Measurements from ENCODE around the gene PPM1A.

PPM1A gene

GRCh38 chr14:60240139-60240856 is 8.7 kb upstream of the PPM1A start:
- H3K4me3 ChIP-seq (ENCODE audit: low read depth, low read length) = no peak overlapping the region
- no peak for TF ChIP-seq MAX (IDR thresholded peaks at IDR 0.05; ENCODE audit: low read depth, low read length)
- no peak for DNase-seq (ENCODE audit: low read depth)

GRCh38 chr14:60241091-60241490 is 7.9 kb upstream of the PPM1A start:
- DNase-seq (ENCODE audit: low read depth) = no peak
- no peak for TF ChIP-seq MYC (IDR thresholded peaks at IDR 0.05; ENCODE audit: low read depth, low read length)
- no peak for TF ChIP-seq POLR2A (IDR thresholded peaks at IDR 0.05; ENCODE audit: extremely low read depth, insufficient read length)
- no peak for TF ChIP-seq MAX (IDR thresholded peaks at IDR 0.05; ENCODE audit: low read depth, low read length)
- TF ChIP-seq CTCF (IDR thresholded peaks at IDR 0.05; ENCODE audit: low read depth, low read length) = no peak
- H3K4me3 ChIP-seq (ENCODE audit: low read depth, low read length) = no peak overlapping the region

- H3K4me3 ChIP-seq (ENCODE audit: low read depth, low read length) = no peak overlapping the region
- no peak for TF ChIP-seq POLR2A (IDR thresholded peaks at IDR 0.05; ENCODE audit: extremely low read depth, insufficient read length)
- TF ChIP-seq CTCF (IDR thresholded peaks at IDR 0.05; ENCODE audit: low read depth, low read length) = no peak
- TF ChIP-seq MAX (IDR thresholded peaks at IDR 0.05; ENCODE audit: low read depth, low read length) = no peak
- no peak for TF ChIP-seq MYC (IDR thresholded peaks at IDR 0.05; ENCODE audit: low read depth, low read length)
- DNase-seq (ENCODE audit: low read depth) = peak; percentile 18
Observed at GRCh38 chr14:60242429-60242828, 6.6 kb upstream of the PPM1A start.

- TF ChIP-seq POLR2A (IDR thresholded peaks at IDR 0.05; ENCODE audit: extremely low read depth, insufficient read length) (no peak), MYC (IDR thresholded peaks at IDR 0.05; ENCODE audit: low read depth, low read length) (no peak), CTCF (IDR thresholded peaks at IDR 0.05; ENCODE audit: low read depth, low read length) (no peak), MAX (IDR thresholded peaks at IDR 0.05; ENCODE audit: low read depth, low read length) (no peak)
- no peak overlapping the region for H3K4me3 ChIP-seq (ENCODE audit: low read depth, low read length)
- DNase-seq (ENCODE audit: low read depth) = no peak
Observed at GRCh38 chr14:60245380-60246177, 3.4 kb upstream of the PPM1A start.

- TF ChIP-seq MYC (IDR thresholded peaks at IDR 0.05; ENCODE audit: low read depth, low read length) (peak; percentile 95), MAX (IDR thresholded peaks at IDR 0.05; ENCODE audit: low read depth, low read length) (peak; percentile 94), POLR2A (IDR thresholded peaks at IDR 0.05; ENCODE audit: extremely low read depth, insufficient read length) (peak; percentile 84), CTCF (IDR thresholded peaks at IDR 0.05; ENCODE audit: low read depth, low read length) (no peak)
- peak; percentile 95 for DNase-seq (ENCODE audit: low read depth)
- H3K4me3 ChIP-seq (ENCODE audit: low read depth, low read length) = peak overlapping the region; percentile 72
Observed at GRCh38 chr14:60247994-60248696, 876 bp upstream of the PPM1A start.

Data from NB4 (cell line).